Colonic mucosa (tissue), 4 donors: ENCODE data around the gene RAI14. TPM values are rescaled to one million over a fixed set of nuclear protein-coding genes. Genes with fewer than 3 reads are reported as not detected.
A peak's percentile ranks its signal among the peaks of the same experiment; 100 is the strongest.

Experiments used
- DNase-seq: peaks from one replicate; pipeline ENCODE4 v3.0.0-alpha.2; 2020
- H3K27ac ChIP-seq: fragments of 200-600 bp; one replicate; pipeline ENCODE4 v1.8.0; 2021
- H3K27me3 ChIP-seq: fragments of 200-600 bp; one replicate; pipeline ENCODE4 v1.8.0; 2021
- H3K36me3 ChIP-seq: fragments of 200-600 bp; one replicate; pipeline ENCODE4 v1.8.0; 2021
- H3K4me1 ChIP-seq: fragments of 200-600 bp; one replicate; pipeline ENCODE4 v1.8.0; 2021; ENCODE audit warnings: mild to moderate bottlenecking
- H3K4me3 ChIP-seq: fragments of 200-600 bp; one replicate; pipeline ENCODE4 v1.8.0; 2021
- H3K9ac ChIP-seq, 2 donors: one replicate each; pipeline ENCODE4 v1.7.0; 2013; ENCODE audit warnings: control low read depth in 2 of 2, low read depth in 2 of 2, low read length in 2 of 2
- H3K9me3 ChIP-seq: fragments of 200-600 bp; one replicate; pipeline ENCODE4 v1.8.0; 2021
- CTCF ChIP-seq: fragments of 200-600 bp; IDR thresholded peaks from one replicate; pipeline ENCODE4 v1.8.0; 2022; ENCODE audit warnings: antibody characterized with exemption, mild to moderate bottlenecking
- intact Hi-C: fragments of 100-400 bp; cut with DNase I; formaldehyde crosslinking; loops from one replicate; pipeline ENCODE4 v1.14.1; 2022
- total RNA-seq, 2 donors: library from RNA; stranded (reverse); fragmentation: NEBNext Ultra II Directional in 1 of 2; extraction: Animal tissue kit (Norgen Biotek cat#: 25700) in 1 of 2; gene quantifications; one replicate each; pipeline ENCODE4 v1.2.1, GENCODE V29; 2021
- donor health status: healthy.
- donor health status: DM: no; HTN: no; CAD: no.
- donor health status: DM: no; HTN: no; CAD: no.

The RAI14 gene
- 10 to 100 TPM; 15.9 to 25.7 TPM for total RNA-seq

GRCh38 chr5:34656001-34656699 lies at the start of gene RAI14:
TSS of gene RAI14 (plus strand) at chr5:34656328. CDS start at chr5:34686920, 30,592 bp downstream.
- Histone ChIP-seq H3K9ac (peak within 1 kb of the TSS; percentile 64 to 71), H3K27ac (peak within 1 kb of the TSS; percentile 82), H3K4me1 (peaks cover 6% of the 10 kb centered on the region), H3K36me3 (no peaks in the 10 kb centered on the region), H3K9me3 (no peaks in the 10 kb centered on the region), H3K4me3 (peak within 1 kb of the TSS; percentile 68), H3K27me3 (no peaks in the 10 kb centered on the region)
- intact Hi-C loops = loop anchor here (10.0 kb wide), 2 partner anchors 131 to 179 kb away; partner anchors contain the start of gene TTC23L
- peak; percentile 74 for DNase-seq
- TF ChIP-seq CTCF = no peak

DNA sequence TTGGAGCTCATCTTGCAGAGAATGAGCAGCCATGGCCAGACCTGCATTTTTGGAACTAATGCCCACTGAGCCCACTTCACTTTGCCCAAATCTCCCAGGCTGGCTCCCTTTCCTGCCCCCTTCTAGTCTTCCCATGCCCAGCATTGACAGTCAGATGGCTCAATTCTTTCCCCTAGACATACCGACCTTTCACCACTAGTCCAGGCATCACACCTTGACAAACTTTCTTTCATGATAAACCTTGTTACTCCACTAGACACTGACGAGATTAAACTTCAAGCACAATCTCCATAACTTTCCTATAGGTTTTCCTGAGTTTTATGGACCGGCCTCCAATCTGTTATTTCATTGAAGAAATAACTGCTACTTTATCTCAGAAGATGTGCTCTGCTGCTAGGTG lies 47.8 kb upstream of the RAI14 start:
- Histone ChIP-seq H3K9me3 (no peaks in the 10 kb centered on the region), H3K27ac (peak overlapping the region; percentile 48), H3K27me3 (no peaks in the 10 kb centered on the region), H3K4me3 (no peak overlapping the region), H3K4me1 (no peaks in the 10 kb centered on the region), H3K9ac (no peak overlapping the region), H3K36me3 (no peaks in the 10 kb centered on the region)
- TF ChIP-seq CTCF = no peak
- intact Hi-C loops = no loop called here
- no peak for DNase-seq

DNA sequence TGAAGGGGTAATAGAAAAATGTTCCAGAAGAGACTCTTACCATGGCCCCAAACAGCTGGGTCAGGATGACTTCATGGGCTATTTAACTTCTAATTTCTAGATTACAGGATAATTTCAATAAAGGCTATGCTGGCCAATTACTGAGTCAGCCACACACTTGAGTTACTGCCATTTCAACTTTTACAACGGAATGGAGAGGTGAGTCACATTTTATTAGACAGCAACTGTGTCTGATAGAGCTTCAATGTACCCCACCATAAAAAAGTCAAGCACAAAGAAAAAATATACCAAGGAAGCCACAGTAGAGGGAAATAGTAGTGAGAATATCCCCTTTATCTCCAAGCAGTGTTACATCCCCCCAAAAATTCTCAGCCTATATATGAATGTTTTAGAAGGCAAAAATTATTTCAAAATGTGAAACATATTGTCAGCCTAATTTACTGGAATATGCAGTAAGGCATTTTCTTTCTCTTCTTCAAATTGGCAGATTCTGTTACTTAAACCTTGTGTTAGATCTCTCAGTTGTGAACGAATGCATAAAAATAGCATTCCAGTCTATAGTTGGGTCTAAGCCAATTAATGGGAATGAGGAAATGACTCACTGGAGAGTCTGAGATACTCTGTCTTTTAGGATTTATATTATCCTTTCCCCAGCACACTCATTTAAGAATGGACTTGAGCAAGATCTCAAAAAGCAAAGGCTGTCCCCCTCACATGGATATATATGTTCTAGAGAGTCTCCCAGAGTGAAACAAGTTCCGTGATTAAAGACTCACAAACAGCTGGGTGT lies 47.1 kb upstream of the RAI14 start:
- Histone ChIP-seq H3K36me3 (no peaks in the 10 kb centered on the region), H3K9me3 (no peaks in the 10 kb centered on the region), H3K4me3 (no peak overlapping the region), H3K9ac (no peak overlapping the region), H3K27me3 (no peaks in the 10 kb centered on the region), H3K27ac (peak overlapping the region; percentile 48), H3K4me1 (no peaks in the 10 kb centered on the region)
- no peak for TF ChIP-seq CTCF
- intact Hi-C loops = no loop called here
- peak; percentile 22 for DNase-seq

DNA sequence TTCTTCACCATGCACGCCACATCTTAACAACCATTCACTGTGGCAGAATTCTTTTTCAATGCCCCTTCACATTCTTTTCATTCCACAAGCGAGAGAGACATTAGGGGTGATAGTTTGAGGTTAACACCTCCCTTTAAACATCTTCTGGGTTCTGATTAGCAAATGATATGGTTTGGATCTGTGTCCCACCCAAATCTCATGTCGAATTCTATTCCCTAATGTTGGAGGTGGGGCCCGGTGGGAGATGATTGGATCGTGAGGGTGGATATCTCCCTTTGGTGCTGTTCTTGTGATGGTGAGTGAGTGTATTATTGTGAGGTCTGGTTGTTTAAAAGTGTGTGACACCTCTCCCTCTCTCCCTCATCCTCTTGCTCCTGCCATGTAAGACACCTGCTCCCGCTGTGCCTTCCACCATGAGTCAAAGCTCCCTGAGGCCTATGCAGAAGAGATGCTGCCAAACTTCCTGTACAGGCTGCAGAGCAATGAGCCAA lies 46.1 kb upstream of the RAI14 start:
- no peak overlapping the region for H3K9ac ChIP-seq
- TF ChIP-seq CTCF = no peak
- H3K27me3 ChIP-seq = no peaks in the 10 kb centered on the region
- H3K27ac ChIP-seq = no peak overlapping the region
- DNase-seq = no peak
- no peak overlapping the region for H3K4me3 ChIP-seq
- H3K36me3 ChIP-seq = no peaks in the 10 kb centered on the region
- intact Hi-C loops = no loop called here
- no peaks in the 10 kb centered on the region for H3K9me3 ChIP-seq
- H3K4me1 ChIP-seq = no peaks in the 10 kb centered on the region

DNA sequence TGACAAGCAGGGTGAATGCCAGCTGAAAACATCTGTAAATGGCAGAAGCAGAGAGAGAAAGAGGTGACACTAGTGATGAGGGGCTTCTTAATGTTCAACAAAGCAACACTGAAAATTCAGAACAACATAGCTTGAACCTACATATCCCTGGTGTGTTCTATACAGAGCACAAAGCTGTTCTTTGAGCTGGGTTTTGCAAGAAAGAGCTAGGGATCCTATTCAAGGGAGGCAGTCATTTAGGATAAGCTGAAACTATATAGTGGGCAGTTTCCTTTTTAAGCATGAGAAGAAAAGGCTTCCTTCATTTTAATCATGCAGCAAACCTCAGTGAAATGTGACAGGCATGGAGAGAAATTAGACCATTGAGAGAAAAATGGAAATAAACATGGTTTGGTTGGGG lies 45.6 kb upstream of the RAI14 start:
- Histone ChIP-seq H3K4me3 (no peak overlapping the region), H3K4me1 (no peaks in the 10 kb centered on the region), H3K36me3 (no peaks in the 10 kb centered on the region), H3K9me3 (no peaks in the 10 kb centered on the region), H3K9ac (no peak overlapping the region), H3K27me3 (no peaks in the 10 kb centered on the region), H3K27ac (no peak overlapping the region)
- DNase-seq = no peak
- intact Hi-C loops = no loop called here
- TF ChIP-seq CTCF = no peak
